HG03108 (cell line): ENCODE measurements around the gene FGGY.
"Not testable (repeated sequence)": the region's sequence is repeated elsewhere in the genome, so short reads cannot be mapped to it uniquely, and the experiment has no call there.

ENCODE experiments used
- ATAC-seq: cut with Tn5 transposase; IDR thresholded peaks from one replicate; pipeline ENCODE4 v1.9.1; 2021; ENCODE audit warnings: moderate library complexity; ENCODE audit not compliant: unreplicated experiment

FGGY gene

GRCh38 chr1:59433440-59433813 lies 136.5 kb downstream of the FGGY start:
- ATAC-seq, result no peak

- no peak for ATAC-seq
Observed at GRCh38 chr1:59434336-59434735, 137.4 kb downstream of the FGGY start.

GRCh38 chr1:59436637-59437036 lies 139.7 kb downstream of the FGGY start:
- ATAC-seq, result no peak

GRCh38 chr1:59438058-59438560 lies 141.2 kb downstream of the FGGY start:
- no peak for ATAC-seq

- ATAC-seq, result no peak
Observed at GRCh38 chr1:59442492-59442891, 145.6 kb downstream of the FGGY start.

- no peak for ATAC-seq
Observed at GRCh38 chr1:59443310-59443709, 146.4 kb downstream of the FGGY start.

- no peak for ATAC-seq
Observed at GRCh38 chr1:59444520-59444919, 147.6 kb downstream of the FGGY start.

- no peak for ATAC-seq
Observed at GRCh38 chr1:59445040-59445439, 148.1 kb downstream of the FGGY start.

GRCh38 chr1:59446257-59446901 lies 149.5 kb downstream of the FGGY start:
- no peak for ATAC-seq

GRCh38 chr1:59452026-59452425 lies 155.1 kb downstream of the FGGY start:
- ATAC-seq, result no peak

- no peak for ATAC-seq
Observed at GRCh38 chr1:59452559-59452958, 155.7 kb downstream of the FGGY start.

GRCh38 chr1:59453297-59453968 lies 156.5 kb downstream of the FGGY start:
- no peak for ATAC-seq

- ATAC-seq, result no peak
Observed at GRCh38 chr1:59455206-59455605, 158.3 kb downstream of the FGGY start.

- no peak for ATAC-seq
Observed at GRCh38 chr1:59457786-59458185, 160.9 kb downstream of the FGGY start.

GRCh38 chr1:59458884-59459283 lies 162.0 kb downstream of the FGGY start:
- no peak for ATAC-seq

- ATAC-seq, result not testable (repeated sequence)
Observed at GRCh38 chr1:59462942-59463341, 166.0 kb downstream of the FGGY start.

- not testable (repeated sequence) for ATAC-seq
Observed at GRCh38 chr1:59465478-59465877, 168.6 kb downstream of the FGGY start.

GRCh38 chr1:59468828-59469428 lies 172.0 kb downstream of the FGGY start:
- no peak for ATAC-seq

- ATAC-seq, result not testable (repeated sequence)
Observed at GRCh38 chr1:59471991-59472570, 175.2 kb downstream of the FGGY start.

- ATAC-seq, result no peak
Observed at GRCh38 chr1:59473831-59474230, 176.9 kb downstream of the FGGY start.

- ATAC-seq, result no peak
Observed at GRCh38 chr1:59474496-59474895, 177.6 kb downstream of the FGGY start.

- no peak for ATAC-seq
Observed at GRCh38 chr1:59475737-59476136, 178.8 kb downstream of the FGGY start.
